HTR-8/SVneo (cell line): Measurements from ENCODE around the gene CYB561D2.

Experiments
- DNase-seq: peaks from one replicate; pipeline ENCODE4 v3.0.0; 2011; ENCODE audit warnings: low spot score, mixed read lengths; ENCODE audit not compliant: insufficient read length
- FAIRE-seq: peaks from 2 replicates; lab custom pipeline; 2011; peaks lifted over from hg19 to GRCh38; lab: Jason Lieb, UNC

Gene CYB561D2

GRCh38 chr3:50382722-50383121, 32.1 kb downstream of the CYB561D2 start:
- FAIRE-seq (no peak), DNase-seq (no peak)

GRCh38 chr3:50383750-50384149, 33.1 kb downstream of the CYB561D2 start:
- DNase-seq, result no peak
- FAIRE-seq, result no peak

GRCh38 chr3:50385754-50386153, 35.1 kb downstream of the CYB561D2 start:
- FAIRE-seq (no peak), DNase-seq (no peak)

GRCh38 chr3:50388016-50388719, 37.5 kb downstream of the CYB561D2 start:
- DNase-seq (peak; percentile 38), FAIRE-seq (no peak)

- DNase-seq, result no peak
- FAIRE-seq, result no peak
Measured at GRCh38 chr3:50388720-50389413, 38.2 kb downstream of the CYB561D2 start.

GRCh38 chr3:50389414-50389767, 38.7 kb downstream of the CYB561D2 start:
- FAIRE-seq (no peak), DNase-seq (no peak)

- FAIRE-seq (no peak), DNase-seq (no peak)
Measured at GRCh38 chr3:50390508-50391224, 40.0 kb downstream of the CYB561D2 start.

- FAIRE-seq, result peak; percentile 55
Measured at GRCh38 chr3:50392101-50392715, 41.5 kb downstream of the CYB561D2 start.

GRCh38 chr3:50393061-50393460, 42.4 kb downstream of the CYB561D2 start:
- FAIRE-seq, result no peak

More at GRCh38 chr3:50392101-50392715, 41.5 kb downstream of the CYB561D2 start:
- no peak for DNase-seq

GRCh38 chr3:50395070-50395860, 44.6 kb downstream of the CYB561D2 start:
- DNase-seq (no peak), FAIRE-seq (no peak)

More at GRCh38 chr3:50393061-50393460, 42.4 kb downstream of the CYB561D2 start:
- no peak for DNase-seq

- FAIRE-seq (no peak), DNase-seq (no peak)
Measured at GRCh38 chr3:50396502-50396901, 45.8 kb downstream of the CYB561D2 start.

- DNase-seq (no peak), FAIRE-seq (no peak)
Measured at GRCh38 chr3:50401978-50402595, 51.4 kb downstream of the CYB561D2 start.
